OCI-LY7 (cell line): ENCODE data around the gene MATR3. TPM values are rescaled to one million over a fixed set of nuclear protein-coding genes. Genes with fewer than 3 reads are reported as not detected.

Experiments used
- BruUV-seq: library from RNA; stranded (reverse); fragments of 400-500 nt; replicated peaks from 2 replicates; lab custom pipeline; 2021; lab: Mats Ljungman, UMichigan
- CTCF ChIA-PET: fragments of 300-600 bp; sonication (Branson Sonifier 250); formaldehyde crosslinking; loops from one replicate; lab custom pipeline; 2022; ENCODE audit warnings: antibody characterized with exemption; ENCODE audit not compliant: unreplicated experiment; lab: Charles Lee
- POLR2A ChIA-PET: fragments of 300-600 bp; sonication (Branson Sonifier 250); formaldehyde crosslinking; loops from one replicate; lab custom pipeline; 2022; ENCODE audit warnings: antibody characterized with exemption; lab: Charles Lee
- DNase-seq: peaks from one replicate; pipeline ENCODE4 v3.0.0-alpha.2; 2015; ENCODE audit warnings: low spot score
- H2AFZ ChIP-seq: fragments of 200-600 bp; sonication (generic), shearing (Covaris generic); 2 replicates; pipeline ENCODE4 v1.6.1; 2014; ENCODE audit warnings: mild to moderate bottlenecking, antibody characterized with exemption, low read length, moderate library complexity
- H3K27ac ChIP-seq: fragments of 200-600 bp; sonication (generic); 2 replicates; pipeline ENCODE4 v1.5.1; 2014; ENCODE audit warnings: mixed run types, low read depth, mild to moderate bottlenecking, moderate library complexity, low read length, inconsistent platforms; ENCODE audit not compliant: poor library complexity, severe bottlenecking
- H3K36me3 ChIP-seq: fragments of 200-600 bp; sonication (generic); 2 replicates; pipeline ENCODE4 v1.6.1; 2014; ENCODE audit warnings: mild to moderate bottlenecking, antibody characterized with exemption, low read length, moderate library complexity, mixed read lengths; ENCODE audit not compliant: insufficient read depth
- H3K4me1 ChIP-seq: fragments of 200-600 bp; sonication (generic); 2 replicates; pipeline ENCODE4 v1.5.1; 2014; ENCODE audit warnings: mild to moderate bottlenecking, low read length; ENCODE audit not compliant: insufficient read depth, poor library complexity, severe bottlenecking
- H3K4me2 ChIP-seq: fragments of 200-600 bp; sonication (generic); 2 replicates; pipeline ENCODE4 v1.6.1; 2014; ENCODE audit warnings: mild to moderate bottlenecking, low read length
- H3K4me3 ChIP-seq: fragments of 200-600 bp; sonication (generic); 2 replicates; pipeline ENCODE4 v1.5.1; 2014; ENCODE audit warnings: mild to moderate bottlenecking, low read depth, low read length; ENCODE audit not compliant: poor library complexity, severe bottlenecking
- H3K79me2 ChIP-seq: fragments of 200-600 bp; sonication (generic); 2 replicates; pipeline ENCODE4 v1.6.1; 2016; ENCODE audit warnings: low read depth, mild to moderate bottlenecking, low read length, moderate library complexity, mixed read lengths; ENCODE audit not compliant: insufficient read depth
- H3K9me2 ChIP-seq: fragments of 200-600 bp; sonication (generic); 2 replicates; pipeline ENCODE4 v1.6.1; 2016; ENCODE audit warnings: mild to moderate bottlenecking, low read length, mixed read lengths; ENCODE audit not compliant: insufficient read depth
- H3K9me3 ChIP-seq: fragments of 200-600 bp; sonication (generic); 2 replicates; pipeline ENCODE4 v1.6.1; 2014; ENCODE audit warnings: mild to moderate bottlenecking, mixed run types, low read length, mixed read lengths
- H4K20me1 ChIP-seq: fragments of 200-600 bp; sonication (generic); 2 replicates; pipeline ENCODE4 v1.6.1; 2014; ENCODE audit warnings: mild to moderate bottlenecking, antibody characterized with exemption, low read length, moderate library complexity, mixed read lengths; ENCODE audit not compliant: insufficient read depth
- CTCF ChIP-seq: fragments of 200-600 bp; sonication (generic); conservative IDR thresholded peaks from 2 replicates; pipeline ENCODE4 v1.5.1; 2014; ENCODE audit warnings: mild to moderate bottlenecking, antibody characterized with exemption, low read length, moderate library complexity, mixed read lengths
- EZH2phosphoT487 ChIP-seq: fragments of 200-600 bp; sonication (generic); IDR thresholded peaks from 2 replicates; pipeline ENCODE4 v1.6.1; 2018; ENCODE audit warnings: low read depth, borderline replicate concordance, mild to moderate bottlenecking, mixed run types, antibody characterized with exemption, low read length, moderate library complexity, mixed read lengths
- intact Hi-C: fragments of 100-400 bp; cut with micrococcal nuclease; formaldehyde crosslinking; loops from one replicate; pipeline ENCODE4 v1.10.0; 2022; ENCODE audit not compliant: unreplicated experiment
- total RNA-seq, 2 experiments: library from RNA; depleted of rRNA in 1 of 2; stranded (reverse); fragments of >200 nt in 1 of 2; shearing (Covaris generic) in 1 of 2; gene quantifications; 2 replicates each; pipeline ENCODE4 v1.2.3, GENCODE V29; 2014 to 2022

Gene MATR3
- total RNA-seq, 2 experiments from 2014 or later, result 205 to 270 TPM

DNA sequence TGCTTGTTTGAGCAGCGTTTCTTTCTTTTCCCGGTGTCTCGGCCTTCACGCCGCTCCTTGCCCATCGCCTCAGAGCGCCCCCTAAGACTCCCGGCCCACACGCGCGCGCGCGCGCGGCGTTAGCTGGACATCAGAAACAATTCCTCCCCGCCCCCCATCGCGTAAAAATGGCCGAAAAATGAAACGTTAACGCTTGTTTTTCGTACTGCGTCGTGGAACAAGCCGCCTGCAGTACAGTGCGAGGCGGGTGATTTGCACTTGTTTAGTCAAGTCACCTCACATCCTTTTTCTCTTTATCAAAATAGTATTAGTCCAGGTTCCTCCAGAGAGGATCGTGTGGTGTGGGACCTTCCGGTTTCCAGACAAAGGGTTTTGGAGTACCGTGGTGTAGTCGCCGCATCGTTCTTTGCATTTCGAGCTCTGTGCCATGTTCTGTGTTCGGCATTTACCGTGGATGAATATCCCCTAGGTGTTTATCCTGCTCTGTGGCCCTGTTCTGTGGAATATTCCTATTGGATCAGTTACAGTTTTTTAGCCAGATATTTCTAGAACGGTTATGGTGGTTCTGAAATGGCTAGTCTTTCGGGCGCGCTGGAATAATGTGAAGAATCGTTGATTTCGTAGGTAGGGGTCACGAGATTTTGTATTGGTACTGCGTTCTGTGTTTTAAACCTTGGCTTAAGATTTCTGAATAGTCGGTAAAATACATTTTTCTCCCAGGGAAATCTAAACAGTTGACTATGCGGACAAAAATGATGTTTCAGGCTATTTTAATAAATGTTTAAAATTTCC, 1.0 kb downstream of the MATR3 start:
- Histone ChIP-seq H3K36me3 (peaks cover 63% of the 10 kb centered on the region), H3K4me2 (peak overlapping the region; percentile 94), H3K9me2 (no peaks in the 10 kb centered on the region), H3K9me3 (no peaks in the 10 kb centered on the region), H2AFZ (no peak overlapping the region; the same call in 1 of the 2 replicates), H3K4me3 (peak overlapping the region; percentile 97), H4K20me1 (peaks cover 48% of the 10 kb centered on the region), H3K4me1 (peaks cover 50% of the 10 kb centered on the region), H3K79me2 (peaks cover 62% of the 10 kb centered on the region), H3K27ac (peak overlapping the region; percentile 84)
- TF ChIP-seq CTCF, result peak; percentile 70
- no peak for TF ChIP-seq EZH2phosphoT487
- intact Hi-C loops, result loop anchor here (1.0 to 10.0 kb wide), 5 partner anchors 20 to 720 kb away; partner anchors contain the start of genes HSPA9, PAIP2 and UBE2D2
- BruUV-seq, result TSS peak; percentile 49
- ChIA-PET POLR2A (interaction anchor here (0.6 to 2.1 kb wide), 10 partner anchors 9 to 108 kb away, joined by 3 to 14 read pairs (median 4); partner anchors contain the start of gene PAIP2), CTCF (interaction anchor here (1.0 kb wide), 1 partner anchor 12 kb away, joined by 3 read pairs; no protein-coding TSS in a partner anchor)
- DNase-seq, result peak; percentile 81

DNA sequence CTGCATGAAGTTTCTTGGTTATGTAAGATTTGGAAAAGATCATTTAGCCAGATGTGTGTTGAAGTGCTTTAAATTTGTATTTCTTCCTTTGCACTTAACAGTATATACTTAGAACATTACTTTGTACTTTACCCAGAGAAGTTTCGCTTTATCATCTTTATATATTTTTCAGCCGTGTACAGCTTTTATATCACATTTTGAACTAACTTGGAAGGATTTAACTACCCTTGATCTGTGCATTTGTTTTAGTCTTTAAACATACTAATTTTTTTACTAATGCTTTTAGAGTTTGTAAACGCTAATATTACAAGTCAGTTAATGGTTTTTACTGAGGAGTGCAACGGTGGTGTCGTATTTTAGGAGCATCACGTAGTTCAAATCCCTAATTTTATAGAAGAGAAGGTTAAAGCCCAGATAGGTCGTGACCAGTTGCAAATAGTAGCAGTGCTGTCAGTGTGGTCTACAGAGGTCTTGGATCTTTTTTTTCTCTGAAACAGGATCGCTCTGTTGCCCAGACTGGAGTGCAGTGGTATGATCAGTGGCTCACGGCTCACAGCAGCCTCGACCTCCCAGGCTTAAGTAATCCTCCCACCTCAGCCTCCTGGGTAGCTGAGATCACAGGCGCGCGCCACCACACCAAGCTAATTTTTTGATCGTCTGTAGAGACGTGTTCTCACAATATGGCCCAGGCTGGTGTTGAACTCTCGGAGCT, 2.0 kb downstream of the MATR3 start:
- DNase-seq, result no peak
- H4K20me1 ChIP-seq, result peaks cover 55% of the 10 kb centered on the region
- peak overlapping the region; percentile 97 for H3K4me3 ChIP-seq
- BruUV-seq, result no TSS peak
- peak overlapping the region; percentile 94 for H3K4me2 ChIP-seq
- CTCF ChIA-PET, result no interaction called here
- H3K79me2 ChIP-seq, result peaks cover 71% of the 10 kb centered on the region
- H3K9me3 ChIP-seq, result no peaks in the 10 kb centered on the region
- intact Hi-C loops, result loop anchor here (2.0 to 10.0 kb wide), 3 partner anchors 21 to 721 kb away; partner anchors contain the start of genes HSPA9 and UBE2D2
- H3K27ac ChIP-seq, result peak overlapping the region; percentile 84
- POLR2A ChIA-PET, result interaction anchor here (0.5 to 1.6 kb wide), 6 partner anchors 9 to 1347 kb away, joined by 3 to 5 read pairs (median 4); no protein-coding TSS in a partner anchor
- no peak overlapping the region for H2AFZ ChIP-seq
- peaks cover 59% of the 10 kb centered on the region for H3K4me1 ChIP-seq
- no peak for TF ChIP-seq CTCF
- no peak for TF ChIP-seq EZH2phosphoT487
- peaks cover 73% of the 10 kb centered on the region for H3K36me3 ChIP-seq
- H3K9me2 ChIP-seq, result no peaks in the 10 kb centered on the region
